Ishikawa (cell line): ENCODE data around the gene FOXP1.

Source experiments
- CEBPB ChIP-seq: IDR thresholded peaks from 2 replicates; pipeline ENCODE4 v1.6.1; 2012
- CREB1 ChIP-seq: IDR thresholded peaks from 2 replicates; pipeline ENCODE4 v1.6.1; 2012; ENCODE audit warnings: low read depth
- EGR1 ChIP-seq: IDR thresholded peaks from 2 replicates; pipeline ENCODE4 v1.6.1; 2012
- EP300 ChIP-seq: IDR thresholded peaks from 2 replicates; pipeline ENCODE4 v1.6.1; 2012; ENCODE audit warnings: borderline replicate concordance
- FOXM1 ChIP-seq: IDR thresholded peaks from 2 replicates; pipeline ENCODE4 v1.6.1; 2012; ENCODE audit warnings: low read depth, borderline replicate concordance
- MAX ChIP-seq: IDR thresholded peaks from 2 replicates; pipeline ENCODE4 v1.6.1; 2012
- NFIC ChIP-seq: IDR thresholded peaks from 2 replicates; pipeline ENCODE4 v1.6.1; 2012
- RAD21 ChIP-seq: IDR thresholded peaks from 2 replicates; pipeline ENCODE4 v1.6.1; 2012; ENCODE audit warnings: low read depth
- REST ChIP-seq: IDR thresholded peaks from 2 replicates; pipeline ENCODE4 v1.6.1; 2012; ENCODE audit warnings: low read depth, mild to moderate bottlenecking
- TAF1 ChIP-seq: IDR thresholded peaks from 2 replicates; pipeline ENCODE4 v1.6.1; 2012; ENCODE audit warnings: low read depth, mild to moderate bottlenecking
- TCF12 ChIP-seq: IDR thresholded peaks from 2 replicates; pipeline ENCODE4 v1.6.1; 2012; ENCODE audit warnings: low read depth
- TEAD4 ChIP-seq: IDR thresholded peaks from 2 replicates; pipeline ENCODE4 v1.6.1; 2012
- YY1 ChIP-seq: IDR thresholded peaks from 2 replicates; pipeline ENCODE4 v1.6.1; 2012; ENCODE audit warnings: low read depth
- ZBTB7A ChIP-seq: IDR thresholded peaks from 2 replicates; pipeline ENCODE4 v1.6.1; 2012; ENCODE audit warnings: low read depth
- TF ChIP-seq, protein P1 (sequence below): IDR thresholded peaks from 2 replicates; pipeline ENCODE4 v1.6.1; 2012

The FOXP1 gene

GRCh38 chr3:71328926-71329325, 254.6 kb downstream of the FOXP1 start:
- TF ChIP-seq, protein P1, sequence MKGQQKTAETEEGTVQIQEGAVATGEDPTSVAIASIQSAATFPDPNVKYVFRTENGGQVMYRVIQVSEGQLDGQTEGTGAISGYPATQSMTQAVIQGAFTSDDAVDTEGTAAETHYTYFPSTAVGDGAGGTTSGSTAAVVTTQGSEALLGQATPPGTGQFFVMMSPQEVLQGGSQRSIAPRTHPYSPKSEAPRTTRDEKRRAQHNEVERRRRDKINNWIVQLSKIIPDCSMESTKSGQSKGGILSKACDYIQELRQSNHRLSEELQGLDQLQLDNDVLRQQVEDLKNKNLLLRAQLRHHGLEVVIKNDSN: no peak
- no peak for TF ChIP-seq REST
- TF ChIP-seq TAF1: no peak
- TF ChIP-seq TCF12: no peak
- no peak for TF ChIP-seq ZBTB7A
- no peak for TF ChIP-seq NFIC
- no peak for TF ChIP-seq YY1
- no peak for TF ChIP-seq CREB1
- TF ChIP-seq TEAD4: no peak
- TF ChIP-seq MAX: no peak
- no peak for TF ChIP-seq CEBPB
- no peak for TF ChIP-seq FOXM1
- no peak for TF ChIP-seq EP300
- no peak for TF ChIP-seq EGR1
- TF ChIP-seq RAD21: no peak

- TF ChIP-seq RAD21 (no peak), NFIC (no peak), TAF1 (no peak), EGR1 (no peak), CEBPB (no peak), TEAD4 (no peak), FOXM1 (no peak), ZBTB7A (no peak), CREB1 (no peak), REST (no peak), MAX (no peak), YY1 (no peak)
Measured at GRCh38 chr3:71327936-71328335, 255.6 kb downstream of the FOXP1 start.

DNA sequence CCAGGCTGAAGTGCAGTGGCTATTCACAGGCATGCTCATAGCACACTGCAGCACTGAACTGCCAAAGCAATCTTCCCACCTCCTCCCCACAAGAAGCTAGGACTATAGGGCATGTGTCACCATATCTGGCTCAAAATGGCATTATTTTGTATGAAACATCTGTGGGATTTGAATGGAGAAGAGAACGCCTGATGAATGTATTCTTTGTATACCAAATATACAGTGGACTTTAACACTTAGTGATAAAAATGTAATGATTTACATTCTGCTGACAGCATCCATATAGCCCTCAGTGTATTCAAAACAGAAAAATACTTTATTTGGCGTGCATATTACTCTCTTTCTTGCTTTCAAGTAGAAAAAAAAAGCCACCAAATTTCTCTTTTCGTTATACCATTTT, 257.8 kb downstream of the FOXP1 start:
- TF ChIP-seq CREB1: no peak
- no peak for TF ChIP-seq RAD21
- TF ChIP-seq NFIC: no peak
- TF ChIP-seq MAX: no peak
- TF ChIP-seq CEBPB: no peak
- TF ChIP-seq EGR1: no peak
- TF ChIP-seq, protein P1: no peak
- no peak for TF ChIP-seq EP300
- no peak for TF ChIP-seq YY1
- no peak for TF ChIP-seq TEAD4
- no peak for TF ChIP-seq FOXM1

- TF ChIP-seq ZBTB7A (no peak), RAD21 (no peak), TCF12 (no peak), CREB1 (no peak), CEBPB (no peak), TAF1 (no peak), YY1 (no peak), REST (no peak), TEAD4 (no peak), MAX (no peak)
- TF ChIP-seq, protein P1: no peak
Measured at GRCh38 chr3:71323558-71323957, 260.0 kb downstream of the FOXP1 start.
